HL-60/S4 treated with retinoic acid at 250 ng/mL for 4 days and 3 days (cell line): ENCODE data around the gene FAM50A.
"Not testable (repeated sequence)": the region's sequence is repeated elsewhere in the genome, so short reads cannot be mapped to it uniquely, and the experiment has no call there.

Experiments
- in situ Hi-C: fragments of 300-500 bp; cut with MboI; formaldehyde crosslinking; loops from 2 replicates; pipeline ENCODE4 v1.7.0; 2022; ENCODE audit warnings: low sequenced_read_pairs

The FAM50A gene

GRCh38 chrX:154443992-154444754 lies at the start of gene FAM50A:
FAM50A (plus strand) TSS chrX:154444141; CDS start chrX:154444236, 95 bp downstream.
- in situ Hi-C loops: no loop called here

- in situ Hi-C loops: not testable (repeated sequence)
Observed at GRCh38 chrX:154396363-154396762, 47.6 kb upstream of the FAM50A start.

- in situ Hi-C loops: no loop called here
Observed at GRCh38 chrX:154396973-154397887, 46.7 kb upstream of the FAM50A start.

GRCh38 chrX:154397888-154398667 lies 45.9 kb upstream of the FAM50A start, which contains the start of gene RPL10:
RPL10 (plus strand) TSS chrX:154398377; CDS start chrX:154398520, 143 bp downstream.
- in situ Hi-C loops: no loop called here

GRCh38 chrX:154398668-154399526 lies 45.0 kb upstream of the FAM50A start:
- in situ Hi-C loops: no loop called here

- in situ Hi-C loops: loop anchor here (25.0 kb wide), 1 partner anchor 113 kb away; the partner anchor contains the start of gene FAM3A
Observed at GRCh38 chrX:154399527-154400368, 44.2 kb upstream of the FAM50A start.

- in situ Hi-C loops: loop anchor here (25.0 kb wide), 1 partner anchor 112 kb away; the partner anchor contains the start of gene FAM3A
Observed at GRCh38 chrX:154400369-154400817, 43.5 kb upstream of the FAM50A start.

- in situ Hi-C loops: loop anchor here (25.0 kb wide), 1 partner anchor 111 kb away; the partner anchor contains the start of gene FAM3A
Observed at GRCh38 chrX:154401045-154401799, 42.7 kb upstream of the FAM50A start.

GRCh38 chrX:154401918-154402621 lies 41.9 kb upstream of the FAM50A start:
- in situ Hi-C loops: loop anchor here (25.0 kb wide), 1 partner anchor 110 kb away; the partner anchor contains the start of gene FAM3A

GRCh38 chrX:154402622-154403127 lies 41.3 kb upstream of the FAM50A start:
- in situ Hi-C loops: loop anchor here (25.0 kb wide), 1 partner anchor 110 kb away; the partner anchor contains the start of gene FAM3A

GRCh38 chrX:154403192-154403591 lies 40.7 kb upstream of the FAM50A start:
- in situ Hi-C loops: loop anchor here (25.0 kb wide), 1 partner anchor 109 kb away; the partner anchor contains the start of gene FAM3A

GRCh38 chrX:154403858-154404257 lies 40.1 kb upstream of the FAM50A start:
- in situ Hi-C loops: loop anchor here (25.0 kb wide), 1 partner anchor 108 kb away; the partner anchor contains the start of gene FAM3A

- in situ Hi-C loops: loop anchor here (25.0 kb wide), 1 partner anchor 108 kb away; the partner anchor contains the start of gene FAM3A
Observed at GRCh38 chrX:154404625-154405192, 39.2 kb upstream of the FAM50A start.

GRCh38 chrX:154408659-154409221 lies 35.2 kb upstream of the FAM50A start:
- in situ Hi-C loops: loop anchor here (25.0 kb wide), 1 partner anchor 104 kb away; the partner anchor contains the start of gene FAM3A

- in situ Hi-C loops: loop anchor here (25.0 kb wide), 1 partner anchor 103 kb away; the partner anchor contains the start of gene FAM3A
Observed at GRCh38 chrX:154409222-154409871, 34.6 kb upstream of the FAM50A start, which contains the start of gene DNASE1L1. DNASE1L1 (minus strand) TSS chrX:154409254; CDS start chrX:154405568, 3,686 bp downstream.
